ENCODE data around the gene ZFP64. TPM values are rescaled to one million over a fixed set of nuclear protein-coding genes. Genes with fewer than 3 reads are reported as not detected.

The ZFP64 gene
- total RNA-seq, 1 experiment from 2014 or later, result 25.6 TPM

- no peak overlapping the region for H3K4me3 Mint-ChIP-seq (ENCODE audit: low read depth, unreplicated experiment)
- H3K36me3 Mint-ChIP-seq (ENCODE audit: insufficient read depth, unreplicated experiment), result no peaks in the 10 kb centered on the region
- TF ChIP-seq, protein P1, sequence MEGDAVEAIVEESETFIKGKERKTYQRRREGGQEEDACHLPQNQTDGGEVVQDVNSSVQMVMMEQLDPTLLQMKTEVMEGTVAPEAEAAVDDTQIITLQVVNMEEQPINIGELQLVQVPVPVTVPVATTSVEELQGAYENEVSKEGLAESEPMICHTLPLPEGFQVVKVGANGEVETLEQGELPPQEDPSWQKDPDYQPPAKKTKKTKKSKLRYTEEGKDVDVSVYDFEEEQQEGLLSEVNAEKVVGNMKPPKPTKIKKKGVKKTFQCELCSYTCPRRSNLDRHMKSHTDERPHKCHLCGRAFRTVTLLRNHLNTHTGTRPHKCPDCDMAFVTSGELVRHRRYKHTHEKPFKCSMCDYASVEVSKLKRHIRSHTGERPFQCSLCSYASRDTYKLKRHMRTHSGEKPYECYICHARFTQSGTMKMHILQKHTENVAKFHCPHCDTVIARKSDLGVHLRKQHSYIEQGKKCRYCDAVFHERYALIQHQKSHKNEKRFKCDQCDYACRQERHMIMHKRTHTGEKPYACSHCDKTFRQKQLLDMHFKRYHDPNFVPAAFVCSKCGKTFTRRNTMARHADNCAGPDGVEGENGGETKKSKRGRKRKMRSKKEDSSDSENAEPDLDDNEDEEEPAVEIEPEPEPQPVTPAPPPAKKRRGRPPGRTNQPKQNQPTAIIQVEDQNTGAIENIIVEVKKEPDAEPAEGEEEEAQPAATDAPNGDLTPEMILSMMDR (IDR thresholded peaks at IDR 0.05; ENCODE audit: unreplicated experiment), result no peak
- H3K27me3 Mint-ChIP-seq (ENCODE audit: unreplicated experiment), result no peaks in the 10 kb centered on the region
- no peaks in the 10 kb centered on the region for H3K9me3 Mint-ChIP-seq (ENCODE audit: low read depth, unreplicated experiment)
- no TSS peak for BruUV-seq (replicated peaks)
- CTCF ChIA-PET, result no interaction called here
- H3K4me1 Mint-ChIP-seq (ENCODE audit: low read depth, unreplicated experiment), result no peaks in the 10 kb centered on the region
- H3K27ac Mint-ChIP-seq (ENCODE audit: unreplicated experiment), result no peak overlapping the region
- intact Hi-C loops (cut with micrococcal nuclease; ENCODE audit: unreplicated experiment), result no loop called here
- DNase-seq, result no peak
Measured at GRCh38 chr20:52132337-52132736, 59.2 kb downstream of the ZFP64 start.

DNA sequence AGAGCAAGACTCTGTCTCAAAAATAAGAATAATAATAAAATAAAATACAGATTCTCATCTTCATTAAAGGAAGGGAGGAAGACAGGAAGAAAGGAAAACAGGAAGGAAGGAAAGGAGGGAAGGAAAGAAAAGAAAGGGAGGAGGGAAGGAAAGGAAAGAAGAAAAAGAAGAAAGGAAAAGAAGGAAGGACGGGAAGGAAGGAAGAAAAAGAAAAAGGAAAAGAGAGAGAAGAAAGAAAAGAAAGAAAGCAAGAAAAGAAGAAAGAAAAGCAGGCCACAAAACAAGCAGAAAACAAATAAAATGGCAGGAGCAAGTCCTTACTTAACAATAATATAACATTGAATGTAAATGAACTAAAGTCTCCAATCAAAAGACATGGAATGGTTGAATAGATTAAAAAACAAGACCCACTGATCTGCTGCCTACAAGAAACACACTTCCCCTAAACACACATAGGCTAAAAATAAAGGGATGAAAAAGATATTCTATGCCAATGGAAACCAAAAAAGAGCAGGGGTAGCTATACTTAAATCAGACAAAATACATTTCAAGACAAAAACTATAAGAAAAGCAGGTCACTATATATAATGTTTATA lies 60.4 kb downstream of the ZFP64 start:
- no peaks in the 10 kb centered on the region for H3K9me3 Mint-ChIP-seq (ENCODE audit: low read depth, unreplicated experiment)
- no peak overlapping the region for H3K4me3 Mint-ChIP-seq (ENCODE audit: low read depth, unreplicated experiment)
- no peak overlapping the region for H3K27ac Mint-ChIP-seq (ENCODE audit: unreplicated experiment)
- no TSS peak for BruUV-seq (replicated peaks)
- H3K4me1 Mint-ChIP-seq (ENCODE audit: low read depth, unreplicated experiment), result no peaks in the 10 kb centered on the region
- TF ChIP-seq, protein P1 (IDR thresholded peaks at IDR 0.05; ENCODE audit: unreplicated experiment), result no peak
- DNase-seq, result no peak
- CTCF ChIA-PET, result no interaction called here
- intact Hi-C loops (cut with micrococcal nuclease; ENCODE audit: unreplicated experiment), result no loop called here
- H3K36me3 Mint-ChIP-seq (ENCODE audit: insufficient read depth, unreplicated experiment), result no peaks in the 10 kb centered on the region
- H3K27me3 Mint-ChIP-seq (ENCODE audit: unreplicated experiment), result no peaks in the 10 kb centered on the region

GRCh38 chr20:52130406-52130805 lies 61.2 kb downstream of the ZFP64 start:
- H3K27me3 Mint-ChIP-seq (ENCODE audit: unreplicated experiment), result no peaks in the 10 kb centered on the region
- no peak overlapping the region for H3K27ac Mint-ChIP-seq (ENCODE audit: unreplicated experiment)
- DNase-seq, result no peak
- TF ChIP-seq, protein P1 (IDR thresholded peaks at IDR 0.05; ENCODE audit: unreplicated experiment), result no peak
- BruUV-seq (replicated peaks), result no TSS peak
- no peaks in the 10 kb centered on the region for H3K4me1 Mint-ChIP-seq (ENCODE audit: low read depth, unreplicated experiment)
- intact Hi-C loops (cut with micrococcal nuclease; ENCODE audit: unreplicated experiment), result no loop called here
- H3K4me3 Mint-ChIP-seq (ENCODE audit: low read depth, unreplicated experiment), result no peak overlapping the region
- no peaks in the 10 kb centered on the region for H3K9me3 Mint-ChIP-seq (ENCODE audit: low read depth, unreplicated experiment)
- CTCF ChIA-PET, result no interaction called here
- H3K36me3 Mint-ChIP-seq (ENCODE audit: insufficient read depth, unreplicated experiment), result no peaks in the 10 kb centered on the region

- DNase-seq, result no peak
- TF ChIP-seq, protein P1 (IDR thresholded peaks at IDR 0.05; ENCODE audit: unreplicated experiment), result no peak
- no peaks in the 10 kb centered on the region for H3K9me3 Mint-ChIP-seq (ENCODE audit: low read depth, unreplicated experiment)
- no TSS peak for BruUV-seq (replicated peaks)
- intact Hi-C loops (cut with micrococcal nuclease; ENCODE audit: unreplicated experiment), result loop anchor here (5.0 to 10.0 kb wide), 2 partner anchors 88 to 1415 kb away; no protein-coding TSS in a partner anchor
- H3K4me1 Mint-ChIP-seq (ENCODE audit: low read depth, unreplicated experiment), result no peaks in the 10 kb centered on the region
- H3K27ac Mint-ChIP-seq (ENCODE audit: unreplicated experiment), result no peak overlapping the region
- CTCF ChIA-PET, result interaction anchor here (1.2 kb wide), 1 partner anchor 29 kb away, joined by 4 read pairs; no protein-coding TSS in a partner anchor
- H3K4me3 Mint-ChIP-seq (ENCODE audit: low read depth, unreplicated experiment), result no peak overlapping the region
- H3K27me3 Mint-ChIP-seq (ENCODE audit: unreplicated experiment), result no peaks in the 10 kb centered on the region
- no peaks in the 10 kb centered on the region for H3K36me3 Mint-ChIP-seq (ENCODE audit: insufficient read depth, unreplicated experiment)
Measured at GRCh38 chr20:52129611-52130010, 62.0 kb downstream of the ZFP64 start.
